ENCODE measurements around the gene PRSS21.

Gene PRSS21

DNA sequence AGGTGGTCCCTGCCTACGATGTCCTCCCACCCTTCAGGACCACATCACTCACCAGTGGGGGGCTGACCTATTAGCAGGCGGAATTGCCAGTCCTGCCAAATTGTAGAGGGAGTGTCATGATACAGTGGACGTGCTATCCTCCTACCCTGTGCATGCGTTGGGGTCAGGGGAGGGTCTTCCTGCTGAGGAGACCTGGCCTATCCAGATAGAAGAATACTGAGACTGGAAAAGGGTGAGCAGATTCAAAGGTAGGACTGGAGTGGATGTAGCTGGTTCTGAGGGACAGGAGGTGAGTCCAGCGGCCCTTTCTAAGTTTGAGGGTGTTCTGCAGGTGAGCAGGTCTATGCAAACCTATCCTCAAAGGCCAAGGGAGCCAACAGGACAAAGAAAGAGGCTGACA is 10.8 kb upstream of the PRSS21 start:
- no peak for DNase-seq (ENCODE audit: low read depth)

DNA sequence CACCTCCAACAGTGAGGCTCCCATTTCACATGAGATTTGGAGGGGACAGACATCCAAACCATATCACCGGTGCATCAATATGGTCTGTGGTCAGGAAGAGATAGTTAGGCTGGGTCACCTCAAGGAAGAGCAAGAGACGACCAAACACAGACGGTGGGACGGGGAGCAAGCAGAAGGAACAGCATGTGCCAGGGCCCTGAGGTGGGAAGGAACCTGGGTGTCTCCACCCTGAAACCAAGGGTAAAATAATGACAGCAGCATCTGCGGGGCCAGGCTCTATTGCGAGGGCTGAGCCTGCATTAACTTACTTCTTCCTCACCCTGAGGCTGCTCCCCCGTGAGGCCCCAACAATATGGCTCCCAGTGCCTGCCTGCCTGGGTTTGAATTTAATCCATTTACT is 8.9 kb upstream of the PRSS21 start:
- no peak for DNase-seq (ENCODE audit: low read depth)

DNA sequence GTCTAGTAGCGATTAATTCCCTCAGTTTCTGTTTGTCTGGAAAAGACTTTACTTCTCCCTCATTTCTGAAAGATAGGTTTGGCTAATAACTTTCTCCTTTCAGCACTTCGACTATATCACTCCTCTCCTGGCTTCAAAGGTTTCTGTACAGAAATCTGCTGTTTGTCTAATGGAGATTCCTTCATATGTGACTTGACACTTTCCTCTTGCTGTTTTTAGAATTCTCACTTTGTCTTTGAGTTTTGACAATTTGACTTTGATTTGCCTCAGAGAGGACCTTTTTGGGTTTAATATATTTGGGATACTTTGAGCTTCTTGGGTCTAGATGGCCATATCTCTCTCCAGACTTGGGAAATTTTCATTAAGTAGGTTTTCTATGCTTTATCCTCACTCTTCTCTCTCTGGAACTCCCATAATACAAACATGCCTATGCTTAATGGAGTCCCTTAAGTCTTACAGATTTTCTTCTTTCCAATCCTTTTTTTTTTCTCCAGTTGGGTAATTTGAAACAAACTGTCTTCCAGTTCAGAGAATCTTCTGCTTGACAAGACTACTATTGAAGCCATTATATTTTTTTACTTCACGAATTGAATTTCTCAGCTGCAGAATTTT is 7.8 kb upstream of the PRSS21 start:
- DNase-seq (ENCODE audit: low read depth): no peak

DNA sequence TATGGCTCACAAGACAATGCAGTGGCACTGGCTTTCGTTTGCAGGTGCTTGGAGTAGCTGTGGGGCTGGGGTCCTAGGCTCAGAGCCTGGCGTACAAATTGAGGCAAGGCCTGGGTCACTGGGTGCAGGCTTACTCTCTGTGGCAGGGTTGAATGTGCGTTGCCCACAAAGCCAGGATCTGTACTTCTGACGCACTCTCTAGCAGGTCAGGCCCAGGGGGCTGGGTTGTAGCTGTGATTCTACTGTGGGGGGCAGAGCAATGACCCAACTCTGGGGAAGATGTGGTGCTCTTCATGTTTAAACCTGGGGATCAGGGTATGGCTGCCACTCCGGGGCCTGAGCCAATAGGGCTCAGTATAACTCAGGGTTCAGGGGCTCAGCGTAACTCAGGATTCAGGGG is 6.4 kb upstream of the PRSS21 start:
- no peak for DNase-seq (ENCODE audit: low read depth)

DNA sequence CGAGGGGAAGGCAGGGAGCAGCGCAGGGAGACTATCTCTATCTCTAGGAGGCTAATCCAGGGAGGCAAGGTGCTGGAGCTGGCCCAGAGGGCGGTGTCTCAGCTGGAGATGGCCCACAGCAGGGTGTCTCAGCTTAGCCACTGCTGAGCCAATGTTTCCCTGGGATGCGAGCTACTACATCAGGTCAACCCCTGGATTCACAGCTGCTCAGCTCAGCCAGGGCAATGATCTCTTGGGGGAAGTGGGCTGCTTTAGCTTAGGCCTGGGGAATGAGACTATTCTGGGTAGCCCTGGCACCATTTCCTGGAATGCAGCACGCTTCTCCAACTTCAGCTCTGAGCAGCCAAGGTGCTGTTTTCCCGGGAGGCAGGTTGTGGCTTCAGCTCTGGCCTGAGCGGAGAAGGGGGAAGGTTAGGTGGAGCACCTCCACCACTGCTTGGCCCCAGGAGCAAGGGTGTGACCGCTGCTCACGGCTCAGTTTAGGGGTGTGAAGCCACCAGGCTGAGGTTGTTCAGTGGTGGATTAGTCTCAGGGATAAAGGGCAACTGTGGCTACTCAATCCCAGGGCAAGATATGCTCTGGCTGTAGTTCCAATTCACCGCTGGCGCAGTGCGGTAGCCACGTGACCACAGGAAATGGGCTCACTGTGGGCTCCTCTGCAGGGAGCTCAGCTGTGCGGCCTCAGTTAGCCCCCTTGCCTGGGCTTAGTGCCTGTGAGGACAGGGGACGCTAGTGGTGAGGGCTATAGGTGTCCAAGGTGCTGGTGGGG is 5.2 kb upstream of the PRSS21 start:
- DNase-seq (ENCODE audit: low read depth): no peak

DNA sequence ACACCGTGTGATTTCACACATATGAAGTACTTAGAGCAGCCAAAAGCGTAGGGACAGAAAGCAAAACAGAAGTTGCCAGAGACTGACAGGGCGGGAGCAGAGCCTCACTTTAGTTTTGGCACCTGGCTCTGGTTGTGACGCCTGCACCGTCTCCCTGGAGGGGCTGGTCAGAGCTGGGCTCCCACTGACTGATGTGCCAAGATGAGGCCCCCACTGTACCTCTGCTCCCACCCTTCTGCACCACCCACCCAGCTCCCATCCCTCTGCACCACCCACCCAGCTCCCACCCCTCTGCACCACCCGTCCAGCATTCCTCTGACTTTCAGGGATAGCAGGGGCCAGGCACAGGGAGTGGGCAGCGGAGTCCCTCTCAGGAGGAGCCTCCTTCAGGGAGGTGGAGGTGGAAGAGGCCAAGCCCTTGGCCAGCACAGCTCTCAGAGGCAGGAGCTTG is 3.2 kb upstream of the PRSS21 start:
- DNase-seq (ENCODE audit: low read depth): no peak

DNA sequence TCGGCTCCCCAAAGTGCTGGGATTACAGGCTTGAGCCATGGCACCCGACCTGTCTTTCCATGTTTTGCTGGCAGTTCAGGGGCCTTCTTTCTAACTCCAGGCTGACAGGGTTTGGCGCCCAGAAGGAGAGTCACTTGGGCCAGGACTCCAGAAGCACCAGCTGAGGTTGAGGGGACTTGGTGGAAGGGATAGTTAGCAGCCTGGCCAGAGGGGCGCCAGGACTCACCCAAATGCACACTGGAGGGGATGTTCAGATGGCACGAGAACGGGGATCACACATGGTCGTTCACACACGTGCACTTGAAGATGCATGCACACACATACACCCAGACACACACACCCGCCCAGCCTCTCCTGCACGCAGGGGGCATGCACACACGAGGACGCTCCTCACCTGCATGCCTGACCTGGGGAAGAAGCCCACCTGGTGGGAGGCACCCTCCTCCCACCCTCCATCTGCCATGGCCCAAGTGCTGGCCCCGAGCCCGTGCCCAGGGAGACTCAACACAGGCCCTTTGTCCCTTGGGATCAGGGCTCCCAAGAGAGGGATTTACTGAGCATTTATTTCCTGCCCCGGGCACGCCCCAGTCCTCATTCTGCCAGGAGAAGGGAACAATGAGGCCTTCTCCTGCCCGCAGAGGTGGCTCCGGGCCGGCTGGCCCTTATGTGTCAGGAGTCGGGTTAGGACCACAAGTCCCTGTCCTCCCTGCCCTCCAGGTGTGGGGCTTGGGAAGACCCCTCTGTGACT is 2.3 kb upstream of the PRSS21 start:
- no peak for DNase-seq (ENCODE audit: low read depth)

DNA sequence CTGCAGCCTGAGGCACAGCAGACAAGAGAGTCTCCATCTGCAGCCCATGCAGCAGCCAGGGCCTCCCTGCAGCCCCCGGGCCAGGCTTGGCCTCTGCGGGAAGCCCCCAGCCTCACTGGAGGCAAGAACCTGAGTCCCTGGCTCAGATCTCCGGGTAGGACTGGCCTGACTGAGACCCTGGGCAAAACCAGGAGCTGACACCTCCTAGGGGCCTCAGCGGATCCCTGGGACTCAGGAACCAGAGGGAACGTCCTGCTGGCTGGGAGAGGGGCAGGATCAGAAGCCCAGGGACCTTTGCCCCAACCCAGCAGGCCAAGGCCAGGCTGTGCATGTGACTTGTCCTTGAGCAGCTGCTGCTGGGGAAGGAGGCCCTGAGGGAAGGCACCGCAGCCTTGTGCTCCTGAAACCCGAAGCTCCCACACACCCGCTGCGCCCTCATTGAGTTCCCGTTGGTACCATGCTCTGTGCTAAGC is 1.7 kb upstream of the PRSS21 start:
- DNase-seq (ENCODE audit: low read depth): no peak

DNA sequence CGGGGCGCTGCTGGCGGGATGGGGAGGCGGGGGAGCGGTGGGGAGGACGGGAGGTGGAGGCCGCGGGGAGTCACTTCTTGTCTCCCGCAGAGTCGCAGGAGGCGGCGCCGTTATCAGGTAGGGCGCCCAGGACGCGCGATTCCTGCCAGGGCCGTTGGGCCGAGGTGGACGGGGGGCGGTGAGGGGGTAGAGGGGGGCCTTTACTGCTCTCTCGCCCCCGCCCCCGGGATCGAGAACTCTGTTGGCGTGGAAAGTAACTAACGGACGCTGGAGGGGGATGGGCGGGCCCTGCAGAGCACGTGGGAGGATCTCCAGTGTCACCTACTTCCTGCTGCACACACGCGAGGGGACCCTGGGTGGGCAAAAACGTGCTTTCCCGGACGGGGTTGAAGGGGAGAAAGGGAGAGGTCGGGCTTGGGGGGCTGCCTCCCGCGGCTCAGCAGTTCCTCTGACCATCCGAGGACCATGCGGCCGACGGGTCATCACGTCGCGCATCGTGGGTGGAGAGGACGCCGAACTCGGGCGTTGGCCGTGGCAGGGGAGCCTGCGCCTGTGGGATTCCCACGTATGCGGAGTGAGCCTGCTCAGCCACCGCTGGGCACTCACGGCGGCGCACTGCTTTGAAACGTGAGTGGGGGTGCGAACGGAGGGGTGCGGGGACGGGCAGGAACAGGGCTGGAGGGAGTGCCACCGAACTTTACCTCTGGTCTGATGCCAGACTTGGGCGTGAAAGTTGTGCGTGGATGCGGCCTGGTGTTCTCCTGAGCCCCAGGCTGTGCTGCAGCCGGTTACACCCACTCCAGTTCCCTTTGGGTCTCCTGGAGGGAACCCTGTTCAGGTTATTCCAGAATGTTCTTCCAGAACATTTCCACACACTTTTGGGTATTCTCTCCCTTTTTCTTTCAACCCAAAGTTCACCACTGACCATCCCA is 569 bp downstream of the PRSS21 start:
- DNase-seq (ENCODE audit: low read depth): no peak

DNA sequence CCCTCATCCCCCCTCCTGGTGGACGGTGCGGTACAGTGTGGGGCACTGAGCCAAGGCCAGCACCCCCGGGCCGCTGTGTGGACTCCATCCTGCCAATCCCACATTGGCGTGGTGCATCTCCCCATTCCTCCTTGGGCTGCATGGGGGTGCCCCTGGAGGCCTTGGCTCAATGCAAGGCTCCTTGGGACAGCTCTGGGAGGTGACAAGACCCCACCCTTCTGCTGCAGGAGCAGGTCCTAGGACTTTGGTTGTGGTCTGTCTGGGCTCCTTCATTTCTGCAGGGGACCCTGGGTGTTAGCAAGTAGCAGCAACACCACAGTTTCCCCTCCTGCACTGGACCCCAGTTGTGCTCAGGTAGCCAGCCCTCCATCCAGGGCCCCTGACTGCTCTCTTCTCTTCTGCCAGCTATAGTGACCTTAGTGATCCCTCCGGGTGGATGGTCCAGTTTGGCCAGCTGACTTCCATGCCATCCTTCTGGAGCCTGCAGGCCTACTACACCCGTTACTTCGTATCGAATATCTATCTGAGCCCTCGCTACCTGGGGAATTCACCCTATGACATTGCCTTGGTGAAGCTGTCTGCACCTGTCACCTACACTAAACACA is 1.3 kb downstream of the PRSS21 start:
- DNase-seq (ENCODE audit: low read depth): no peak

DNA sequence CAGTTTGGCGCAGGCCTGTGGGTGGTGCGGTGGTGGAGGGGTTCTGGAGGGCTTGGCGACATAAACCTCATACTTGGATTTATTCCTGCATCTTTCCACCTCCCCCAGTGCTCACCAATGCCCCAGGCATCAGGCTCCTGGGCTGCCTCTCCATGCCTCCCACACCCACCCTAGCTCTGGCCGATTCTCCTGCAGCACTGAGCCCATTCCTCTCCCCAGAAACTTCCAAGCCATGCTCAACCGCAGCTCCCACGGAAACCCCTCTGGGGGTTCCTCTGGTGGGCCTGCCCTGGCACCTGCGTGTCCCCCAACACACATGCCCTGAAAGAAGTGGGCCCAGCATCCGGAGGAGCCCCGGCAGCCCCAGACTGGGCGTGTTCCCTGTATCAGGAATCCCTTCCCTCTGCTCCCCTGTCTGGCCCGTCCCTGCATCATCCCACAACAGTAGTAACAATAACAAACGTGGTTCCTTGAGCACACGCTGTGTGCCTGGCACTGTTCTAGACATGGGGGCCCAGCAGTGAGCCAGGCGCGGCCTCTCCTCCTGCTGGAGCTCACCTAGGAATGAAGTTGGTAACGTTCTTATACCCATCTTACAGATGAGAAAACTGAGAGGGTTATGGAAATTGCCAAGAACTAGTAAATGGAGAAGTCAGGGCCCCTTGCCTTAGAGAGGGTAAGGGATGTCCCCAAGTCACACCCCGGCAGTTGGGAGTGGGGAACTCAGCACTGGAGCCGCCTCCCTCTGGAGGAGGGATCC is 2.3 kb downstream of the PRSS21 start:
- DNase-seq (ENCODE audit: low read depth): no peak

DNA sequence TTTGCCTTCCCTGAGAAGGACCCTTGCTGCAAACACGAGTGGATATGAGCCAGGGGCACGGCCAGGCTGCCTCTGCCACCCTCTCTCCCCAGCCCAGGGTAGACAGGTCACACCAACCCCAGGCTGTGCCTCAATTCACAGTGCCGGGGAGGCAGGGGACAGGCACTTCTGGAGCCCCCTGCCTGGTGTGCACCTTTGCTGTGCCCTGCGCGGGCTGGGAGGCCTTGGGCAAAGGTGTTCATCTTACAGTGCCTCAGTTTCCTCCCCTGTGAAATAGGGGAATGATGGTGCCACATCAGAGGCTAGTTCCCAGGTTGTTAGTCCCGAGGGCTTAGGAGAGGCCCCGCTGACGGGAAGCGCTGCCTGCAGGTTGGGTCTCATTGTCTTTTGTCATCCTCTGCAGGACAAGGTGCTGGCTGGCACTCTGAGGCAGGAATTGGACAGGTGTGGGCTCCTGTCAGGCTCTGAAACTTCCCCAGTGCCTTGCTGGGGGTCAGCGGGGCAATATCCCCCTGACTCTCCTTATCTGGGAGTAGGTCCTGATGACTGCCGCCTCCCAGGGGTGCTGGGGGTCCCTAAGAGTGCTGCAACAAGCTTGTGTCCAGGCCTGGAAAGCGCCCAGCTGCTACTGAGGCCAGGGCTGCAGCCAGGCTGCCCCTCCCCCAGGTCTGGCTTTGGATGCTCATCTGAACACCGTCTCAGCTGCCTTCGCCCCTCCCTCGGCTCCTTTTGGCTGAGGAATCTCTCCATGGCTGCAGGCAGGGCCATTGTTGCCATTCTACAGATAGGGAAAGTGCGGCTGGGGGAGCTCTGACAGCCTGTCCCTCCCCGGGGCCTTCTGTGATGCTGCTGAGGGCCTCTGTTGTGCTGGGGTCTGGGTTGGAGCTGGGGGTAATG is 3.1 kb downstream of the PRSS21 start:
- no peak for DNase-seq (ENCODE audit: low read depth)

DNA sequence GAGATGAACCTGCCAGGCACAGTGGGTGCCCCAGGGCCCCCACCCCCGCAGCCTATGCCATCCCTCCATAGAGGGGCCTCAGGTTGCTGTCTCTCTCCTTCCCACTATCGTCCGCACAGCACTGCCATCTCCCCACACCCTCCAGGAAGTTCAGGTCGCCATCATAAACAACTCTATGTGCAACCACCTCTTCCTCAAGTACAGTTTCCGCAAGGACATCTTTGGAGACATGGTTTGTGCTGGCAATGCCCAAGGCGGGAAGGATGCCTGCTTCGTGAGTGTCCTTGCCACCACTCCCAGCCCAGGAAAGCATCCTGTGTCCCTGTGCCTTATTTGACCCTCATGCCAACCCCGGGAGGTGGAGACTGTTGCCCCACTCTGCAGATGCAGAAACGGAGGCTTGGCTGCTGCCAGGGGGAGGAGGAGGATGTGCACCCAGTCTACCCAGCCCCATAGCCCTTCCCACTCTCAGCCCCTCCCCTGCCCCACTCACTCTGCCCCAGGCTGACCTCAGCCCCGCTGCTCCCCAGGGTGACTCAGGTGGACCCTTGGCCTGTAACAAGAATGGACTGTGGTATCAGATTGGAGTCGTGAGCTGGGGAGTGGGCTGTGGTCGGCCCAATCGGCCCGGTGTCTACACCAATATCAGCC is 3.9 kb downstream of the PRSS21 start:
- no peak for DNase-seq (ENCODE audit: low read depth)

DNA sequence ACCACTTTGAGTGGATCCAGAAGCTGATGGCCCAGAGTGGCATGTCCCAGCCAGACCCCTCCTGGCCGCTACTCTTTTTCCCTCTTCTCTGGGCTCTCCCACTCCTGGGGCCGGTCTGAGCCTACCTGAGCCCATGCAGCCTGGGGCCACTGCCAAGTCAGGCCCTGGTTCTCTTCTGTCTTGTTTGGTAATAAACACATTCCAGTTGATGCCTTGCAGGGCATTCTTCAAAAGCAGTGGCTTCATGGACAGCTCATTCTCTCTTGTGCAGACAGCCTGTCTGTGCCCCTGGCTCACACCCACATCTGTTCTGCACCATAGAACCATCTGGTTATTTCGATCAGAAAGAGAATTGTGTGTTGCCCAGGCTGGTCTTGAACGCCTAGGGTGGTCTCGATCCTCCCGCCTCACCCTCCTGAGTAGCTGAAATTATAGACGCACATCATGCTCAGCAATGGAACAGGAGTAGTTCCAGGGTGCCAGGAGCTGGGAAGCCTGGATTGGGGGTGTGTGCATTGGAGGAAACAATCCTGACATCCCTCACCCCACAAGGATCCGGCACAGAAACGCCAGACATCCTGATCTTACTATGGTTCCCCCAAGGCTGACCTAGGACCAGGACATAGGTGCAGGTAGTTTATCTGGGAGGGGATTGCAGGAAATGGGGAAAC is 4.6 kb downstream of the PRSS21 start:
- DNase-seq (ENCODE audit: low read depth): no peak

DNA sequence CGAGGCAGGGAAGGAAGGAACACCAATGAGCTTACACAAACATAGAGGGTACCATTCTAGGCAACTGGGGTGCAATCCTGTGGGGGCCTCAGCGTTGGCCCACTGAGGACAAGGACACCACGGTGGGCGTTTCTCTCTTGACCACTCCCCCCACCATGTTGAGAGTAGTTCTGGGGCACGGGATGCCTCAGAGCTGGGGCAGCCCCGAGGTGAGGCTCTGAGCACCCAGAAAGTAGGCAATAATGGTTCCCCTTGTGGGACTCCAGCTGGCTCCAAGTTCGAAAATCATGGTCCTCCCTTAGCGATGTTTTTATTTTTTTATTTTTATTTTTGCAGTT is 5.1 kb downstream of the PRSS21 start:
- no peak for DNase-seq (ENCODE audit: low read depth)

DNA sequence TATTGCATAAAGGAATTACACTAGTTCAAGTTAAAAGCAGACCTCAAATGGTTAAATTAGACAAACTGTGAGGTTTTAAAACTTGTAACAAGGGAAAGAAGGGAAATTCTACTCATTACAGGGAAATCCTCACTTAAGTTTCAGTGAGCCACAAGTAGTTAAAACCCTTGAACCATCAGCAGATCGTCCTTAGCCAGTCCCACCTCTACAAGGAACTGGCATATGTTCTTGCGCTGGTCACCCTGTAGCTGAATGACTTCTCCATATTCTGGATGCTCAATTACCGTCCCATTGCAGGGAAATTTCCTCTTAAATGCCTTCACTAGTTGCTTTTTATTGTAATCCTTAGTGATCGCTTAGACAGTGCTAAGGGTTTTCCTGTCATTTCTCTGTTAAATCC is 5.5 kb downstream of the PRSS21 start:
- no peak for DNase-seq (ENCODE audit: low read depth)

DNA sequence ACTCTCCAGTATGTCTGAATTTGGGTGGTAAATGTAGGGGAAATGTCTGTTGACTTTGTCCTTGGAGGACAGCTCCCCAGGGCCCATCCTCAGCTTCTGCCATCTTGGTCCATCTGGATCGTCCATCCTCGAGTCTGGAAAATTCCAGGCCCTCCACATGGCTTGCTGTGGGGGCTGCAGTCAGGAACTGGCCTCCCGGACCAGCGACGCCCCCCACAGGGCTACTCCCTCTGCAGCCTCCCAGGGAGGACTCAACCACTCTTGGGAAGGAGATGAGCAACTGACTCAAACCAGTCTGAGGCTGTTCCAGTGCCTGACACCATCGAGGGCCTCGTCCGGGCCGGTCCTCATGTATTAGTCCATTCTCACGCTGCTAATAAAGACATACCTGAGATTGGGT is 7.6 kb downstream of the PRSS21 start:
- DNase-seq (ENCODE audit: low read depth): no peak

DNA sequence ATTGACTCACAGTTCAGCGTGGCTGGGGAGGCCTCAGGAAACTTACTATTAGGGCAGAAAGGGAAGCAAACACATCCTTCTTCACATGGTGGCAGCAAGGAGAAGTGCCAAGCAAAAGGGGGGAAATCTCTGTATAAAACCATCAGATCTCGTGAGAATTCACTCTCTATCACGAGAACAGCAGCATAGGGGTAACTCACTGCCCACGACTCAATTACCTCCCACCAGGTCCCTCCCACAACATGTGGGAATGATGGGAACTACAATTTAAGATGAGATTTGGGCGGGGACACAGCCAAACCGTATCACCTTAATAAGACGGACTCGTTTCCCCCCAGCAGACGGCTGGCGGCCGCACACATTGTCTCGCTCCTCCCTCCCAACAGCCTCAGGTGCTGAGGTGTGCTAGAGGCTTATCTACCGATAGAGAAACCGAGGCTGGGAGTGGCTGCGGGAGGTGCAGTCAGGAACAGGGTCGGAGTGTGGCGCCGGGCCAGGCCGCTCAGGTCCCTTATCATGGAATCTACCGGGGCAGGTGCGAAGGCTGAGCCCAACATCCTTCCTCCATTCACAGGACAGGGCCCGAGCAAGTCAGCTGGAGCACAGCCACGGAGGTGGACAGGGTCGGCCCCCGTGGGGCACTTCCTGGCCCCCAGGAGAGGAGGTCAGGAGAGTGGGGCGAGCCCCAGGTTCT is 8.2 kb downstream of the PRSS21 start:
- DNase-seq (ENCODE audit: low read depth): no peak
